ENCODE measurements around the gene FTO.

Gene FTO

GRCh38 chr16:53840456-53840855 lies 136.5 kb downstream of the FTO start:
- Histone ChIP-seq H3K18ac (ENCODE audit: low read length) (no peak overlapping the region), H2AFZ (ENCODE audit: low read length) (no peak overlapping the region), H3K36me3 (replicated peaks in 1 of 2; ENCODE audit: control insufficient read depth in 2 of 2, insufficient read depth in 2 of 2, low read length in 2 of 2) (peaks cover 0 to 3% of the 10 kb centered on the region in 2 donors), H2BK15ac (ENCODE audit: low read length) (no peak overlapping the region), H3K14ac (ENCODE audit: low read length) (no peak overlapping the region), H3K4ac (ENCODE audit: low read length) (no peak overlapping the region), H3K9ac (ENCODE audit: low read depth, low read length, poor library complexity) (no peak overlapping the region), H2BK5ac (ENCODE audit: low read length) (no peak overlapping the region), H4K8ac (ENCODE audit: low read depth, low read length) (no peak overlapping the region), H3K23ac (ENCODE audit: low read depth, low read length, poor library complexity) (no peak overlapping the region), H2BK120ac (ENCODE audit: low read depth, low read length) (no peak overlapping the region), H3K27me3 (ENCODE audit: control insufficient read depth in 3 of 3, insufficient read depth in 3 of 3, low read depth in 1 of 3, low read length in 3 of 3) (no peaks in the 10 kb centered on the region), H2AK5ac (ENCODE audit: low read depth, low read length) (no peak overlapping the region), H4K91ac (ENCODE audit: low read depth, low read length, poor library complexity) (no peak overlapping the region), H2BK12ac (ENCODE audit: low read length) (no peak overlapping the region), H3K4me1 (ENCODE audit: control insufficient read depth in 2 of 2, insufficient read depth in 1 of 2, low read depth in 1 of 2, low read length in 2 of 2) (no peaks in the 10 kb centered on the region), H3K4me2 (ENCODE audit: insufficient read depth, low read length, poor library complexity, severe bottlenecking) (no peak overlapping the region), H3K9me3 (replicated peaks in 1 of 2; ENCODE audit: control insufficient read depth in 2 of 2, insufficient read depth in 1 of 2, low read depth in 1 of 2, low read length in 2 of 2) (no peaks in the 10 kb centered on the region), H3K27ac (replicated peaks; ENCODE audit: low read length) (no peak overlapping the region), H3K4me3 (ENCODE audit: low read length in 2 of 2) (no peak overlapping the region), H3K79me1 (ENCODE audit: low read depth, low read length) (no peaks in the 10 kb centered on the region)
- WGBS, 2 donors (ENCODE audit: extremely low coverage in 2 of 2, insufficient read length in 2 of 2, insufficient replicate concordance in 1 of 2) = no CpG with 5 or more reads among the region's 4 CpGs
- no peak for DNase-seq (ENCODE audit: low spot score)

GRCh38 chr16:53841884-53842283 lies 137.9 kb downstream of the FTO start:
- no peak overlapping the region for H4K8ac ChIP-seq (ENCODE audit: low read depth, low read length)
- no peak overlapping the region for H2BK5ac ChIP-seq (ENCODE audit: low read length)
- no peaks in the 10 kb centered on the region for H3K4me1 ChIP-seq (ENCODE audit: control insufficient read depth in 2 of 2, insufficient read depth in 1 of 2, low read depth in 1 of 2, low read length in 2 of 2)
- no peak overlapping the region for H2BK15ac ChIP-seq (ENCODE audit: low read length)
- H3K4ac ChIP-seq (ENCODE audit: low read length) = no peak overlapping the region
- no CpG with 5 or more reads among the region's 2 CpGs for WGBS, 2 donors (ENCODE audit: extremely low coverage in 2 of 2, insufficient read length in 2 of 2, insufficient replicate concordance in 1 of 2)
- no peak overlapping the region for H3K27ac ChIP-seq (replicated peaks; ENCODE audit: low read length)
- H3K36me3 ChIP-seq (replicated peaks in 1 of 2; ENCODE audit: control insufficient read depth in 2 of 2, insufficient read depth in 2 of 2, low read length in 2 of 2) = peaks cover 0 to 3% of the 10 kb centered on the region in 2 donors
- no peak overlapping the region for H3K14ac ChIP-seq (ENCODE audit: low read length)
- H3K9ac ChIP-seq (ENCODE audit: low read depth, low read length, poor library complexity) = no peak overlapping the region
- no peak overlapping the region for H3K4me2 ChIP-seq (ENCODE audit: insufficient read depth, low read length, poor library complexity, severe bottlenecking)
- H3K23ac ChIP-seq (ENCODE audit: low read depth, low read length, poor library complexity) = no peak overlapping the region
- no peaks in the 10 kb centered on the region for H3K79me1 ChIP-seq (ENCODE audit: low read depth, low read length)
- H3K4me3 ChIP-seq (ENCODE audit: low read length in 2 of 2) = no peak overlapping the region
- no peak overlapping the region for H2AK5ac ChIP-seq (ENCODE audit: low read depth, low read length)
- H3K18ac ChIP-seq (ENCODE audit: low read length) = no peak overlapping the region
- DNase-seq (ENCODE audit: low spot score) = no peak
- no peaks in the 10 kb centered on the region for H3K27me3 ChIP-seq (ENCODE audit: control insufficient read depth in 3 of 3, insufficient read depth in 3 of 3, low read depth in 1 of 3, low read length in 3 of 3)
- no peak overlapping the region for H2AFZ ChIP-seq (ENCODE audit: low read length)
- H4K91ac ChIP-seq (ENCODE audit: low read depth, low read length, poor library complexity) = no peak overlapping the region
- H3K9me3 ChIP-seq (replicated peaks in 1 of 2; ENCODE audit: control insufficient read depth in 2 of 2, insufficient read depth in 1 of 2, low read depth in 1 of 2, low read length in 2 of 2) = no peaks in the 10 kb centered on the region
- H2BK12ac ChIP-seq (ENCODE audit: low read length) = no peak overlapping the region
- no peak overlapping the region for H2BK120ac ChIP-seq (ENCODE audit: low read depth, low read length)

- Histone ChIP-seq H2BK15ac (ENCODE audit: low read length) (no peak overlapping the region), H2AFZ (ENCODE audit: low read length) (no peak overlapping the region), H3K27me3 (ENCODE audit: control insufficient read depth in 3 of 3, insufficient read depth in 3 of 3, low read depth in 1 of 3, low read length in 3 of 3) (no peaks in the 10 kb centered on the region), H2AK5ac (ENCODE audit: low read depth, low read length) (no peak overlapping the region), H3K4me1 (ENCODE audit: control insufficient read depth in 2 of 2, insufficient read depth in 1 of 2, low read depth in 1 of 2, low read length in 2 of 2) (no peaks in the 10 kb centered on the region), H3K18ac (ENCODE audit: low read length) (no peak overlapping the region), H3K14ac (ENCODE audit: low read length) (no peak overlapping the region), H3K27ac (replicated peaks; ENCODE audit: low read length) (no peak overlapping the region), H3K23ac (ENCODE audit: low read depth, low read length, poor library complexity) (no peak overlapping the region), H4K8ac (ENCODE audit: low read depth, low read length) (no peak overlapping the region), H2BK12ac (ENCODE audit: low read length) (no peak overlapping the region), H2BK5ac (ENCODE audit: low read length) (no peak overlapping the region), H3K9me3 (replicated peaks in 1 of 2; ENCODE audit: control insufficient read depth in 2 of 2, insufficient read depth in 1 of 2, low read depth in 1 of 2, low read length in 2 of 2) (no peaks in the 10 kb centered on the region), H3K36me3 (replicated peaks in 1 of 2; ENCODE audit: control insufficient read depth in 2 of 2, insufficient read depth in 2 of 2, low read length in 2 of 2) (peaks cover 0 to 5% of the 10 kb centered on the region in 2 donors), H3K4me2 (ENCODE audit: insufficient read depth, low read length, poor library complexity, severe bottlenecking) (no peak overlapping the region), H3K4ac (ENCODE audit: low read length) (no peak overlapping the region), H4K91ac (ENCODE audit: low read depth, low read length, poor library complexity) (no peak overlapping the region), H3K4me3 (ENCODE audit: low read length in 2 of 2) (no peak overlapping the region), H3K79me1 (ENCODE audit: low read depth, low read length) (no peaks in the 10 kb centered on the region), H2BK120ac (ENCODE audit: low read depth, low read length) (no peak overlapping the region), H3K9ac (ENCODE audit: low read depth, low read length, poor library complexity) (no peak overlapping the region)
- no CpG with 5 or more reads among the region's 1 CpG for WGBS, 2 donors (ENCODE audit: extremely low coverage in 2 of 2, insufficient read length in 2 of 2, insufficient replicate concordance in 1 of 2)
- no peak for DNase-seq (ENCODE audit: low spot score)
Observed at GRCh38 chr16:53843084-53843483, 139.1 kb downstream of the FTO start.

GRCh38 chr16:53844804-53845203 lies 140.8 kb downstream of the FTO start:
- Histone ChIP-seq H3K23ac (ENCODE audit: low read depth, low read length, poor library complexity) (no peak overlapping the region), H3K9ac (ENCODE audit: low read depth, low read length, poor library complexity) (no peak overlapping the region), H3K27ac (replicated peaks; ENCODE audit: low read length) (no peak overlapping the region), H2BK5ac (ENCODE audit: low read length) (no peak overlapping the region), H3K4ac (ENCODE audit: low read length) (no peak overlapping the region), H2BK15ac (ENCODE audit: low read length) (no peak overlapping the region), H3K4me3 (ENCODE audit: low read length in 2 of 2) (no peak overlapping the region), H3K4me1 (ENCODE audit: control insufficient read depth in 2 of 2, insufficient read depth in 1 of 2, low read depth in 1 of 2, low read length in 2 of 2) (no peaks in the 10 kb centered on the region), H2BK12ac (ENCODE audit: low read length) (no peak overlapping the region), H4K8ac (ENCODE audit: low read depth, low read length) (no peak overlapping the region), H3K27me3 (ENCODE audit: control insufficient read depth in 3 of 3, insufficient read depth in 3 of 3, low read depth in 1 of 3, low read length in 3 of 3) (no peaks in the 10 kb centered on the region), H2AFZ (ENCODE audit: low read length) (no peak overlapping the region), H2BK120ac (ENCODE audit: low read depth, low read length) (no peak overlapping the region), H2AK5ac (ENCODE audit: low read depth, low read length) (no peak overlapping the region), H3K18ac (ENCODE audit: low read length) (no peak overlapping the region), H3K36me3 (replicated peaks in 1 of 2; ENCODE audit: control insufficient read depth in 2 of 2, insufficient read depth in 2 of 2, low read length in 2 of 2) (peaks cover 0 to 5% of the 10 kb centered on the region in 2 donors), H3K79me1 (ENCODE audit: low read depth, low read length) (no peaks in the 10 kb centered on the region), H3K9me3 (replicated peaks in 1 of 2; ENCODE audit: control insufficient read depth in 2 of 2, insufficient read depth in 1 of 2, low read depth in 1 of 2, low read length in 2 of 2) (no peaks in the 10 kb centered on the region), H3K14ac (ENCODE audit: low read length) (no peak overlapping the region), H3K4me2 (ENCODE audit: insufficient read depth, low read length, poor library complexity, severe bottlenecking) (no peak overlapping the region), H4K91ac (ENCODE audit: low read depth, low read length, poor library complexity) (no peak overlapping the region)
- no CpG with 5 or more reads among the region's 3 CpGs for WGBS, 2 donors (ENCODE audit: extremely low coverage in 2 of 2, insufficient read length in 2 of 2, insufficient replicate concordance in 1 of 2)
- no peak for DNase-seq (ENCODE audit: low spot score)

All from neuronal stem cell (in vitro differentiated cells).